Measurements from ENCODE around the gene SLC24A1. TPM values are rescaled to one million over a fixed set of nuclear protein-coding genes. Genes with fewer than 3 reads are reported as not detected.

Gene SLC24A1
- polyA plus RNA-seq, 3 donors = 0.80 to 1.7 (median 0.83) TPM

GRCh38 chr15:65626856-65627255, 5.1 kb downstream of the SLC24A1 start:
- Mint-ChIP-seq H3K36me3 (peaks cover 12 to 20% of the 10 kb centered on the region in 2 donors), H3K27me3 (ENCODE audit: low read depth in 3 of 3) (no peaks in the 10 kb centered on the region), H3K9me3 (no peaks in the 10 kb centered on the region), H3K27ac (no peak overlapping the region), H3K4me3 (no peak overlapping the region), H3K4me1 (no peaks in the 10 kb centered on the region)
- H4K20me1 ChIP-seq (ENCODE audit: insufficient read depth, low read length) = no peaks in the 10 kb centered on the region
- intact Hi-C loops (cut with micrococcal nuclease) = no loop called here
- no peak overlapping the region for H3K9ac ChIP-seq (ENCODE audit: insufficient read depth, low read length, poor library complexity, severe bottlenecking)
- H3K4me1 ChIP-seq (ENCODE audit: control insufficient read depth in 1 of 2, insufficient read depth in 2 of 2, low read length in 2 of 2) = no peaks in the 10 kb centered on the region
- H3K36me3 ChIP-seq (replicated peaks in 1 of 2; ENCODE audit: control insufficient read depth in 1 of 2, insufficient read depth in 2 of 2, low read length in 2 of 2) = peaks cover 0 to 15% of the 10 kb centered on the region in 2 donors
- H3K9me3 ChIP-seq (replicated peaks in 1 of 2; ENCODE audit: control insufficient read depth in 1 of 2, insufficient read depth in 1 of 2, low read length in 2 of 2) = no peaks in the 10 kb centered on the region
- no peak for TF ChIP-seq CTCF (IDR thresholded peaks at IDR 0.05)
- WGBS (ENCODE audit: insufficient coverage) = 100% methylated on average over 1 of the region's 4 CpGs
- no peaks in the 10 kb centered on the region for H3K79me2 ChIP-seq (ENCODE audit: insufficient read depth, low read length)
- no peak overlapping the region for H3K4me3 ChIP-seq (replicated peaks in 1 of 3; ENCODE audit: low read depth in 2 of 3, low read length in 3 of 3)
- H3K27me3 ChIP-seq (ENCODE audit: control insufficient read depth in 2 of 2, insufficient read depth in 2 of 2, low read length in 2 of 2) = no peaks in the 10 kb centered on the region
- no peak overlapping the region for H3K27ac ChIP-seq (ENCODE audit: low read depth in 1 of 2, low read length in 2 of 2)
- no peak for DNase-seq
- no peak overlapping the region for H3K4me2 ChIP-seq (replicated peaks; ENCODE audit: extremely low read depth, low read length, poor library complexity, severe bottlenecking)
- no peak overlapping the region for H2AFZ ChIP-seq (ENCODE audit: insufficient read depth, low read depth, low read length, poor library complexity, severe bottlenecking)

GRCh38 chr15:65629548-65629947, 7.8 kb downstream of the SLC24A1 start:
- WGBS (ENCODE audit: insufficient coverage) = 100% methylated on average over 2 of the region's 3 CpGs
- H3K27ac Mint-ChIP-seq = no peak overlapping the region
- peaks cover 0 to 8% of the 10 kb centered on the region in 2 donors for H3K36me3 ChIP-seq (replicated peaks in 1 of 2; ENCODE audit: control insufficient read depth in 1 of 2, insufficient read depth in 2 of 2, low read length in 2 of 2)

More at GRCh38 chr15:65629548-65629947, 7.8 kb downstream of the SLC24A1 start:
- peaks cover 2% of the 10 kb centered on the region for H3K4me1 Mint-ChIP-seq
- H3K27me3 Mint-ChIP-seq (ENCODE audit: low read depth in 3 of 3) = peaks cover 0 to 2% (median 0%) of the 10 kb centered on the region in 3 donors
- Histone ChIP-seq H4K20me1 (ENCODE audit: insufficient read depth, low read length) (no peaks in the 10 kb centered on the region), H2AFZ (ENCODE audit: insufficient read depth, low read depth, low read length, poor library complexity, severe bottlenecking) (no peak overlapping the region), H3K4me1 (ENCODE audit: control insufficient read depth in 1 of 2, insufficient read depth in 2 of 2, low read length in 2 of 2) (no peaks in the 10 kb centered on the region), H3K4me2 (replicated peaks; ENCODE audit: extremely low read depth, low read length, poor library complexity, severe bottlenecking) (no peak overlapping the region), H3K27ac (ENCODE audit: low read depth in 1 of 2, low read length in 2 of 2) (no peak overlapping the region), H3K27me3 (ENCODE audit: control insufficient read depth in 2 of 2, insufficient read depth in 2 of 2, low read length in 2 of 2) (no peaks in the 10 kb centered on the region), H3K9me3 (replicated peaks in 1 of 2; ENCODE audit: control insufficient read depth in 1 of 2, insufficient read depth in 1 of 2, low read length in 2 of 2) (no peaks in the 10 kb centered on the region), H3K79me2 (ENCODE audit: insufficient read depth, low read length) (no peaks in the 10 kb centered on the region), H3K9ac (ENCODE audit: insufficient read depth, low read length, poor library complexity, severe bottlenecking) (no peak overlapping the region), H3K4me3 (replicated peaks in 1 of 3; ENCODE audit: low read depth in 2 of 3, low read length in 3 of 3) (no peak overlapping the region)
- TF ChIP-seq CTCF (IDR thresholded peaks at IDR 0.05) = no peak
- H3K4me3 Mint-ChIP-seq = no peak overlapping the region
- intact Hi-C loops (cut with micrococcal nuclease) = no loop called here
- H3K9me3 Mint-ChIP-seq = no peaks in the 10 kb centered on the region
- DNase-seq = no peak
- peaks cover 10 to 17% of the 10 kb centered on the region in 2 donors for H3K36me3 Mint-ChIP-seq
